ENCODE results near the gene NUPR2.
"Not testable (repeated sequence)": the region's sequence is repeated elsewhere in the genome, so short reads cannot be mapped to it uniquely, and the experiment has no call there.

NUPR2 gene, protein sequence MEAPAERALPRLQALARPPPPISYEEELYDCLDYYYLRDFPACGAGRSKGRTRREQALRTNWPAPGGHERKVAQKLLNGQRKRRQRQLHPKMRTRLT

DNA sequence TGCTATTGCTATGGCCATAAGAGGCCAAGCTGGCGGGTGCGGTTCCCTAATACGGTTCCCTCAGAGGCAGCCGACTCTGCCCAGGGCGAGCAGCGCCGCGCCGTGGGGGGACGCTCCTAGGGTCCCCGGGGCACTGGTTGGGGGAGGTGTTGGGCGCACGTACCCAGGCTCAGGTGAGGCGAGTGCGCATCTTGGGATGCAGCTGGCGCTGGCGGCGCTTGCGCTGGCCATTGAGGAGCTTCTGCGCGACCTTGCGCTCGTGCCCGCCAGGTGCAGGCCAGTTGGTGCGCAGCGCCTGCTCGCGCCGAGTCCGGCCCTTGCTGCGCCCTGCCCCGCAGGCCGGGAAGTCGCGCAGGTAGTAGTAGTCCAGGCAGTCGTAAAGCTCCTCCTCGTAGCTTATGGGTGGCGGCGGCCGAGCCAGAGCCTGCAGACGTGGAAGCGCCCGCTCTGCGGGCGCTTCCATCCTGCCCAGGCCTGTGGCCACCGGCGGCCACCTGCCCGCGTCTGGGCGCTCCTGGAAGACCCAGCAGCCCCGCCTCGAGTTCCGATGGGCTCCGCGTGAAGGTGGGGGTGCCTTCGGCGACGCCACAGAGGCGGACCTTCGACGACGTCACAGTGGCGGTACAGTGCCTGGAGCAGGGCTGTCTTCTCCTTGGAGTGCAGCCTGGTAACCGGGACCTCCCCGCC is at the start of gene NUPR2:
TSS of gene NUPR2 (minus strand) at position 566 of the 687 bp plus-strand sequence. CDS start at position 463, 103 bp downstream.
- no peak for DNase-seq

DNA sequence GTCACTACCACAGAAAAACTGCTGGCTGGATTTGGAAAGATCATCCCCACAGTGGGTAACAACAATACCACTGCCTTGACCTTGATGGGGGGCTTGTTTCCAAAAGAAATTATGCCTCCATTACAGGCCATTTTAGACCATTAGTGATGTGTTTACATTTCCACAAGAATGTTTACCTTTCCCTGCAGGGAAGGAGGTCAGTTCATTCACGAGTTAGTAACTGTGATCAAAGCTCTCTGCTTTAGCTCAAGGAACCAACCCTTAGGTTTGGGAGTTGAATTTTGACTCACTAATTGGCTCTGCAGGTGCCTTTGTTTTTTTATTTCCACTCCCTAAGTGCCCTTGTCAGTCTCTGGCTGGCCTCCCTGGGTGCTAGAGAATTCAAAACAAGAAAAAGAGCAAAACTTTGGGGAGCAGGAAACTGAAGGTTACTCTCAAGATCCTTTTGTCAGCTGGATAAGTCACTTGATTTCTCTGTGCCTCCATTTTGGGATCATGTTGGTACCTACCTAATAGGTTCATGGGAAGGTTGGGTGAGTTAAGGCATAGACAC is 41.1 kb upstream of the NUPR2 start:
- DNase-seq: no peak

DNA sequence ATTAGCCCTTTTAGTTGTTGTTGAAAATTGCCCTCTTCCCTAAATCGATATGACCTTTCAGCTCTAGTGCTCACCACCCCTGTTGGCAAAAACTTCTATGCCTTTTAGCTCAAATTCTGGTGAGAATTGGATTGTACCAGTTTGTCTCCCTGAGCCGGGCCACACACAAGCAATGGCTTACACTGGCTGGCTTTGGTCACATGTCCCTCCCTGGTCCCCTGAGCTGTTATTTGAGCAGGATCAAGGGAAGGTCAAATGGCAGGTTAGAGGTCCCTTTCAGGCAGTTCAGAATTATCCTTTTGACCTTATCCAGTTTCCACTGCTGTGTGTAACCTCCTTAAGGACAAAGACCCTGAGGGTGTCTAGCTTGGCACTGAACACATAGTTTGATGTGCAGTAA is 14.8 kb upstream of the NUPR2 start:
- DNase-seq: not testable (repeated sequence)

DNA sequence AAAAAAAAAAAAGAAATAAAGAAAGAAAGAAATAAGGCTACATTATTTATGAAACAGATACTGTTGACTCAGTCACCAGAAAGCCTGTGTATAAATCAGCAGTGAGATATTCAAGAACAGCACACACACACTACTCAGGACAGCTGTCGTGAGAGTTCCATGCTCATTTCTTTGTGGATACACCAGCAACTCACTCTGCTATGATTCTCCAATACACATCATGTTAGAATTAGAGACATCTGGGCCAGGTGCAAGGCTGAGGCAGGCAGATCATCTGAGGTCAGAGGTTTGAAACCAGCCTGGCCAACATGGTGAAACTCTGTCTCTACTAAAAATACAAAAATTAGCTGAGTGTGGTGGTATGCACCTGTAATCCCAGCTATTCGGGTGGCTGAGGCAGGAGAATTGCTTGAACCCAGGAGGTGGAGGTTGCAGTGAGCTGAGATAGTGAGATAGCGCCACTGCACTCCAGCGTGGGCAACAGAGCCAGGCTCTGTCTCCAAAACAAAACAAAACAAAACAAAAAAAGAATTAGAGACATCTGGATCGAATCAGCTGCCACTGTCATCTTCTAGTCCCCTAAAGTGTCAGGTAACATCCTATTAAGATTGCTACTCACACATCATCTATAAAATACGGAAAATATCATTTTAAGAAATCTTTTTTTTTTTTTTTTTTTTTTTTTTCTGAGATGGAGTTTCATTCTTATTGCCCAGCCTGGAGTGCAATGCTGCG is 11.2 kb upstream of the NUPR2 start:
- DNase-seq: no peak

DNA sequence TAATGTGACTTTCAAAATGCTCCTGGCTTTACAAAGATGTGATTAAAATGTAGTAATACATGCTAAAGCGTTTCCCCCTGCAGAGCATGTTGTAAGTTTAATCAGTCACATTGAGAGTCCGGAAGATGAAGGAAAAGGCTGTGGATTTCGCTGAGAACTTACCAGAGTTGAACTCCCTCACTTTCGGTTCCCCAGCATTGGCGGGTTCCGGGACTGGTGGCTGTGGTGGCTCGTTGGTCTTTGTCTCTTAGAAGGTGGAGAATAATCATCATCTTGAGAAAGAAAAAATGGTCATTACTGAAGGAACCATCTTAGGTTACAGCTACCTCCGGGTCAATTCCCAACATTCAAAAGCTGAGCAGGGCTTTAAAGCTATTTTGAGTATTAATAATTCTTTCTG is 9.6 kb upstream of the NUPR2 start:
- DNase-seq: no peak

DNA sequence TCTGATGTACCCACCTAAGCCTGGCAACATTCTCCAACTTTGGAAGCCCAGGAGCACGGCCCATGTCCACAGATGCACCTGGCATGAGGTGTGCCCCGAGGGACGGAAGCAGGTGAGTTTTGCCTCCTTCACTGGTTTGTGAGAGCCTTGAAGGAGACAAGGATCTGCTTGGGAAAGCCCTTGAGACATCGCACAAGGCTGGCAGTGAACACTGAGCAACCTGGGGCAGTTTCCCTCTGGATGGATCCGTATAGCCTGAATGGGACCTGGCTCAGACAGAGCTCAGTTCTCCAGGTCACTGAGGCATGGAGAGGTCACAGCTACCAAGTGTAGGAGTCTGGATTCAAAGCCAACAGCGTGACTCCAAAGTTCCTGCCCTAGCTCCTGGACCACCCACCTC is 8.8 kb upstream of the NUPR2 start:
- no peak for DNase-seq

DNA sequence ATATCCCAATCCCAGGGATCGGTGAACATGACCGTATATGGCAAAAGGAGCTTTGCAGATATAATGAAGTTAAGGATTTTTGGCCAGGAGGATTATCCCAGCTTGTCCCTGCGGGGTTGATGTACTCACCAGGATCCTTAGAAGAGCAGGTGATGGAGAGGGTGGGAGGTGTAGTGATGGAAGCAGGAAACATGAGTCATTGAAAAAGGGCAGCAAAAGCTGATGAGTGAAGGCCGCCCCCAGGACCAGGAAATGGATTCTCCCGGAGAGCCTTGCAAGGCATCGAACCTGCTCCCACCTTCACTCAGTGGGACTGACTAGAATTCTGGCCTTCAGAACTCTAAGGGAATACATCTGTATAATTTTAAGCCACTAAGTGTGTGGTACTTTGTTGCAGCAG is 5.2 kb upstream of the NUPR2 start:
- no peak for DNase-seq

DNA sequence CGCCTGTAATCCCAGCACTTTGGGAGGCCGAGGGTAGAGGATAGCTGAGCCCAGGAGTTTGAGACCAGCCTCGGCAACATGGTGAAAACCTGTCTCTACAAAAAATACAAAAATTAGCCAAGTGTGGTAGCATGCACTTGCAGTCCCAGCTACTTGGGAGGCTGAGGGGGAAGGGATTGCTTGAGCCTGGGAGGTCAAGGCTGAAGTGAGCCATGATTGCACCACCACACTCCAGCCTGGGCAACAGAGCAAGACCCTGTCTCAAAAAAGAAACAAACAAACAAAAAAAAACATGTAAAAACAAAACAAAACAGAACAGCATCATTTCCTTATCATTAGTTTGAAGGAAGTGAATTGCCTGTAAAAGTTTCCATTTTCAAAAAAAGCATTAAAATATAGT is 4.0 kb downstream of the NUPR2 start:
- not testable (repeated sequence) for DNase-seq

DNA sequence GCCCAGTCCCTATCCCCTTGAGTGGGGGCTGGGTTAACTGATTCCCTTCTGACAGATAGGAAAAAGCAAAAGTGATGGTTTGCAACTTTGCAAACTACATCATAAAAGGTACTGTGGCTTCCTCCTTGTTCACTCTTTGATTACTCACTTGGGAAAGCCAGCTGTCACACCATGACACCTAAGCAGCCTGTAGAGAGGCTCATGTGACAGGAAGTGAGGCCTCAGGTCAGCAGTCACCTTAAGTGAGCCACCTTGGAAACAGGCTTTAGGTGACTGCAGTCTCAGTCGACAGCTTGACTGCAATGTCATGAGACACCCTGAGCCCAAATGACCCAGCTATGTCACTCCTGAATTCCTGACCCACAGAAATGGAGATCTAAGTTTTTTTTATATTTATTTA is 5.6 kb downstream of the NUPR2 start:
- DNase-seq: no peak

DNA sequence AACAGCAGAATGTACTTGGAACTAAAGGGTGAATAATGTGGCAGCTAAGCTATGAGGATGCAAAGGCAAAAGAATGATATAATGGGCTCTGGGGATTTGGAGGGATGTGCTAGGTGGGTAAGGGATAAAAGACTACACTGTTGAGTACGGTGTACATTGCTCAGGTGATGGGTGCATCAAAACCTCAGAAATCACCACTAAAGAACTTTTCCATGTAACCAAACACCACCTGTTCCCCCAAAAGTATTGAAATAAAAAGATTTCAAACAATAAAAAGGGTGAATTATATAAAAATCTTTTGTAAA is 8.3 kb downstream of the NUPR2 start:
- DNase-seq: no peak

DNA sequence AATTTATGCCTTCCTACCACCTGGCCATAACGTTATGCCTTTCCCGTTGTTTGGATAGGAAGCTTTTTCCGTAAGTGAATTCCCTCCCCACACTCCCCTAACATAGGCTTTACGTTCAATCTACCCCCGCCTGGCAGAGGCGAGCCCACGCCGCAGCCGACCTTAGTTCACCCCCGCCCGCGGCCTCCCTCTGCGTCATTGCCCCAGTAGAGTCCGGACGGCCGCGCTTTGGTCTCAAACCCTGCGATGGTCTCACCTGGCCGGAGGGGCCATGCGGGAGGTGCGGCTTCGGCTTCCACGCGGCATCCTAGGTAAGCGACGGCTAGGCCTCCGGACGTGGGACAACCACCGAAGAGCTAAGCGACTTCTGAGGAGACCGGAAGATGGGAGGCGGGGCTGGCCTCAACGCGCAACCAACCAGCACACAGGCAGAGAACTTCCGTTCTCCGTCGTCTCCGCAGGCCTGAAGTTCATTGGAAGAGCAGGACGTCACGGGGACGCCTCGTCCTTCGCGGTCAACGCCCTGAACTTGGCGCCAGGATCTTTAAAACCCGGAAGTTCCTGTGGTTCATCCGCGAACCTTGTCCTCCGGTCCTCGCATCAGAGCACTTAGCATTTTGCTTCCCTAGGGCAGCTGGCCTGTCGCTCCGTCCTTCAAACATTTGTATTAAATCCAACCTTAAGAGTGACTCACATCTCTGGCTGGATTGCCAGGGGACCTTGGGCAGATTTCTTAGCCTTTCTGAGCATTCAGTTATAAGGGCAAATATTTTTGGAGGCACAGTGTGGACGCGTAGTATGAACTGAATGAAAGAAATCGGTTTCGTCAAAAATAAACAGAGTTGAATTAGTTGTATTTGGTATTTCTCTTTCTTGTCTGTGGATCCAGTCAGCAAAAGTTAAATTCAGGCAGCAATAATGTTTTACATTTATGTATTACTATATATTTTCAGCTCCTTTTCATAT is 9.8 kb downstream of the NUPR2 start, which contains the start of gene CHCHD2:
TSS of gene CHCHD2 (minus strand) at position 369 of the 966 bp plus-strand sequence. CDS start at position 306, 63 bp downstream.
- DNase-seq: peak; percentile 96

DNA sequence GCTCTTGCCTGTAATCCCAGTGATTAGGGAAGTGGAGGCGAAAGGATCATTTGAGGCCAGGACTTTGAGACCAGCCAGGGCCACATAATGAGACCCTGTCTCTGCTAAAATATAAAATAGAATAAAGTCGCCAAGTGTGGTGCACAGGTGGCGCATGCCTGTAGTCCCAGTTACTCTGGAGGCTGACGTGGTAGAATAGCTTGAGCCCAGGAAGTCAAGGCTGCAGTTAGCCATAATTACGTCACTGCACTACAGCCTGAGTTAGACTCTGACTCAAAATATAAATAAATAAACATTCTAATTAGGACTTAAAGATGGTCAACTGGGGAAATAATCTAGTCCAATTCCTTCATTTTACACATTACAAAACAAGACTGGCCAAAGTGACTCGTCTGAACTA is 10.7 kb downstream of the NUPR2 start:
- DNase-seq: peak; percentile 53

DNA sequence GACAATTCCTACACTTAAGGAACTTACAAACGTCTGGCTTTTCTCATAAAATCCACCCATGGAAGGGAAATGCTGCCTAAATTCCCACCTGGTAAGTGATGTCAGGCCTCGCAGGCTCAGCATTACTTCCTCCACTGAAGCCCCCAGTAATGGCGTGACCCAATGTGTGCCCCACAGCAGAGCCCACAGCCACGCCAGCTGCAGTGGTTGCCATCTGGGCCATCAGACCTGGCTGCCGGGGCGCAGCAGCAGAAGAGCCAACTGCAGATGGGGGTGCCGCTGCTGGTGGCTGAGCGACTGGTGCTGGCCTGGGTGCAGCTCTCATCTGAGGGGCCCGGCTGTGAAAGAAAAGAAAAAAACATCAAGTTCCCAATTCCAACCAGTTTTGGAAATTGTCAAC is 12.1 kb downstream of the NUPR2 start:
- not testable (repeated sequence) for DNase-seq

DNA sequence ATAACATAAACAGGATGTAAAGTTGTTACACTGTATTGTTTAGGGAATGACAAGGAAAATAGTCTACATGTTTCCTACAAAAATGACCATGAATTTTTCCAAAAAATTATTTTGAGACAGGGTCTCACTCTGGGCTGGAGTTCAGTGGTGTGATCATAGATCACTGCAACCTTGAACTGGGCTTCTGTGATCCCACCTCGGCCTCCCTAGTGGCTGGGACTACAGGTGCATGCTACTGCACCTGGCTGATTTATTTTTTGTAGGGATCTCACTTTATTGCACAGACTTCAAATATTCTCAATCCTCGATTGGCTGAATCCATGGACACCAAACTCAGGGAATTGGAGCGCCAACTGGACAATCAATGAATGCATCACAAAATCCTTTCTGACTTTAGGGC is 16.6 kb downstream of the NUPR2 start:
- DNase-seq: no peak

DNA sequence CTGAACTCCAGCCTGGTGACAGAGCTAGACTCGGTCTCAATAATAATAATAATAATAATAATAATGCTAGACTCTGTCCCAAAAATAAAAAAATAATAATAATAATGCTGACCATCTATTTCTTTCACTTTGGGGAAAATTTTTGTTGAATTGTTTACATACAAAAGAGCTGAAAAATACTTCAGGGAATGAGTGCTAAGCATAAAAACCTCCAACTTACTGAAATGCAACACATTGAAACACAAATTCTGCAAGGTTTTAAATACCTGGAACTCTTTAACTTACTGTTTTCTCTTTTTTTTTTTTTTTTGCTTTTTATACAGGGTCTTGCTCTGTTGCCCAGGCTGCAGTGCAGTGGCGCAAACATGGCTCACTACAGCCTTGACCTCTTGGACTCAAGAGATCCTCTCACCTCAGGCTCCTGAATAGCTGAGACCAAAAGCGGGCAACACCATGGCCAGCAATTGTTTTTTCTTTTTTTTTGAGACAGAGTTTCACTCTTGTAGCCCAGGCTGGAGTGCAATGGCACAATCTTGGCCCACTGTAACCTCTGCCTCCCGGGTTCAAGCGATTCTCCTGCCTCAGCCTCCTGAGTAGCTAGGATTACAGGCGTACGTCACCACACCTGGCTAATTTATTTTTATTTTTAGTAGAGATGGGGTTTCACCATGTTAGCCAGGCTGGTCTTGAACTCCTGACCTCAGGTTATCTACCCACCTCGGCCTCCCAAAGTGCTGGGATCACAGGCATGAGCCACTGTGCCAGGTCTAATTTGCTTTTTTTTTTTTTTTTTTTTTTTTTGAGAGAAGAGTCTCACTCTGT is 17.8 kb downstream of the NUPR2 start:
- DNase-seq: not testable (repeated sequence)

DNA sequence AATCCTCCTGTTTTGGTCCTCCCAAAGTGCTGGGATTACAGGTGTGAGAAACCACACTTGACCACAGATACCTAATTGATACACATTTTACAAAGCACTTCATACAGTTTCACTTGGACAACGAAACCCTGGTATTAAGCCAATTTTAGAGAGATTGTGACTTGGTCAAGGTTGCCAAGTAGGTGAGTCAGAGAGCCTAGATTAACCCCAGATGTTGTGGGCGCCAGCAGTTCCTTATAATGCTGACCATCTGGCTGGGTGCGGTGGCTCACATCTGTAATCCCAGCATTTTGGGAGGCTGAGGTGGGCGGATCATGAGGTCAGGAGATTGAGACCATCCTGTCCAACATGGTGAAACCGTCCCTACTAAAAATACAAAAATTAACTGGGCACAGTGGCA is 18.5 kb downstream of the NUPR2 start:
- DNase-seq: no peak

DNA sequence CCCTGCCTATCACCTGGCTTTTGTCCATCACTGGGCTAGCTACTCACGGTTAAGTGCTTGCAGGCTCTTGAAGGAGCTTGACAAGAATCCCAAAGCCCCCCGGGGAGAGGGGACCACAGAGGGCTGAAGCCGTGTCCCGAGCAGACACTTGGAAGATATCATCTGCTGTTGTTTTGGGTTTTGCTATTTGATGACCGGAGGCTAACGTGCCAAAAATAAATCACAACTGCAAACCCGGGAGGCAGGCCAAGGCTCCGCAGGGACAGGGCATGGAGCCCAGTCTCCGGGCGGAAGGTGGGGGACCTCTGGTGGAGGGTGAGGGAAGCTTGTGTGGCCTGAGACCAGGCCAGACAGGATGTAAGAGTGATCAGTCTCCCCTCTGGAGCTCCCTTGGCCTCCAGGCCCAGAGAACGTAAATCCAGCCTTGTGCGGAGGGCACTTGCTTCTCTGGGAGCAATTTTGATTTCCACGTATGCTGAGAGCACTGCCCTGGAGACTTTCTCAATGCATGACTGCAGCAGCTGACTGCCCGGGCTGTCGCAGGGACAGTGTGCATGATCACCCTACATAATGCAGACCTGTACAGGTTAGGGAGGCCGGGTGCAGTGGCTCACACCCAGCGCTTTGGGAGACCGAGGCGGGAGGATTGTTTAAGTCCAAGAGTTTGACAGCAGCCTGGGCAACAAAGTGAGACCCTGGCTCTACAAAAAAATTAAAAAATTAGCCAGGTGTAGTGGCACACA is 23.3 kb downstream of the NUPR2 start, which contains the start of gene PHKG1:
TSS of gene PHKG1 (minus strand) at position 164 of the 743 bp plus-strand sequence. CDS start 4,011 bp downstream, outside the sequence.
- no peak for DNase-seq

DNA sequence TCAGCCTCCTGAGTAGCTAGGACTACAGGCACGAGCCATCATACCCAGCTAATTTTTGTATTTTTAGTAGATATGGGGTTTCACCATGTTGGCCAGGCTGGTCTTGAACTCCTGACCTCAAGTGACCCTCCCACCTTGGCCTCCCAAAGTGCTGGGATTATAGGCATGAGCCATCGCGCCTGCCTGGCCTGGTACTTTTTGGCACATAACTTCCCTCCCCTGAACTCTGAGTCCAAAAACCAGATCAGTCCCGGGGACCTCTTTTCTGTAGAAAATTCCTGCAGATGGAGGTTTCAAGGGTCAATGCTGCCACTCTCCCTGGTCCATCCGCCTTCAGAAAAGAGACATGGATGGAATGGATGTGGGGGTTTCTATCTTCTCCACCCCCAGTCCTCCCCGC is 23.8 kb downstream of the NUPR2 start:
- not testable (repeated sequence) for DNase-seq

DNA sequence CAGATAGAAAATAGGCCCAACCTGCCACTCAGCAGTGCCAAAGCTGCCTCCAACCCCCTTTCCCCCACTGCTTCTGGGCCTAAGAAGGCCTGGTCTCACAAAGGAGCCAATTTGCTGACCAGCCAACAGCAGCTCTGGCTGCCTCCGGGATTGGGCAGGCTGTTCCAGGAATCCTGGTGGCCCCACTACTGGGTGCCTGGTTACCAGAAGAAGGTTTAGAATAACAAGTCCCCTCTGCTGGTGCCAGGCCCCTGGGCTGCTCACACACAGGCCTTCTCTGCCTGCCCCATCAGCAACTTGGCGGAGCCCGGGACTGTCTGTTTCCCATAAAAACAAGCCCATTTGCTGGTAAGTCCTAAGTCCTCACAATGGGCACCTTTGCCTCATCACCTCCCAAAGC is 24.6 kb downstream of the NUPR2 start:
- DNase-seq: no peak

DNA sequence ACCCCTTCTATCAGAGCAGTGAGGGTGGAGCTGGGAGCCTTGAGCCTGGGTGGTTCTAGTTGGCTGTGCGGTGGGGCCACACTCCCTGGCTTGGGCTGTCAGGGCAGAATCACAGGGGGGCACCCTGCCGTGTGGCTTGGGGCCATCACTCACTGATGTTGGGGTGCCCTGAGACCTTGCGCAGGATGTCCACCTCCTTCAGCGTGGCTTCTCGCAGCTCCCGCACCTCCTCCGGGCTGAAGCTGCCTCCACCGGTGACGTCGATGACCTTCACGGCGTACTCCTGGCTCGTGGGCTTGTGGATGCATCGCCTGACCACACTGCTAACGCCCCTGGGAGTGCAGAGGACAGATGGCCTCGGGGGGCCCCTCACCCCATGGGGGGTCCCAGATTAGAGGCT is 28.8 kb downstream of the NUPR2 start:
- no peak for DNase-seq

DNA sequence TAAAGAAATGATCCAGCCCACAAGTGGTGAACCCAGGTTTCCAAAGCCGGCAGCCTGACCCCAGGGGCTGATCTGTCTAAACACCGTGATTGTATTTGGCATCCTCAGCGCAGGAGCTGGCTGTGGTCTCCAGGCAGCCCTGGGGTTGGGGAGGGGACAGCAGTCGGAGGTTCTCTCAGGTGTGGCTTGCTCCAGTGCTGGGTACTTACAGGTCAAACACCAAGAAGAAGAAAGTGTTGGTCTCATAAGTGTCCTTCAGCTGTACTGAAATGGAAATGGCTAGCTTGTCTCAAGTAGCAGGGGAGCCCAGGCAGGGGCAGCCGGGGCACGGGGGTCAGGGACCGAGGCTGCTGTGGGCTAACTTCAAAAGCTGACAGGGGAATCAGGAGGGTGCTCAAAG is 29.5 kb downstream of the NUPR2 start:
- DNase-seq: no peak

Data from CD4-positive, alpha-beta T cell treated with Interleukin-12 subunit alpha and Interleukin-12 subunit beta, for 1 hour (primary cell).